Measurements from ENCODE around the gene ZBTB12.

GRCh38 chr6:31918069-31918720 is 16.3 kb upstream of the ZBTB12 start:
- TF ChIP-seq POLR2AphosphoS5 (IDR thresholded peaks at IDR 0.05) (no peak), CTCF (IDR thresholded peaks at IDR 0.05) (no peak), POLR2A (IDR thresholded peaks at IDR 0.05) (no peak)

Measured in prostate gland (tissue), 2 donors.